ENCODE data around the gene LIAS. TPM values are rescaled to one million over a fixed set of nuclear protein-coding genes. Genes with fewer than 3 reads are reported as not detected.

The LIAS gene
- total and polyA plus RNA-seq, 10 of the 15 experiments (the other 5 are each of a cell fraction or from before 2014, with no cell fraction given): 17.9 to 32.3 (median 26.4) TPM

DNA sequence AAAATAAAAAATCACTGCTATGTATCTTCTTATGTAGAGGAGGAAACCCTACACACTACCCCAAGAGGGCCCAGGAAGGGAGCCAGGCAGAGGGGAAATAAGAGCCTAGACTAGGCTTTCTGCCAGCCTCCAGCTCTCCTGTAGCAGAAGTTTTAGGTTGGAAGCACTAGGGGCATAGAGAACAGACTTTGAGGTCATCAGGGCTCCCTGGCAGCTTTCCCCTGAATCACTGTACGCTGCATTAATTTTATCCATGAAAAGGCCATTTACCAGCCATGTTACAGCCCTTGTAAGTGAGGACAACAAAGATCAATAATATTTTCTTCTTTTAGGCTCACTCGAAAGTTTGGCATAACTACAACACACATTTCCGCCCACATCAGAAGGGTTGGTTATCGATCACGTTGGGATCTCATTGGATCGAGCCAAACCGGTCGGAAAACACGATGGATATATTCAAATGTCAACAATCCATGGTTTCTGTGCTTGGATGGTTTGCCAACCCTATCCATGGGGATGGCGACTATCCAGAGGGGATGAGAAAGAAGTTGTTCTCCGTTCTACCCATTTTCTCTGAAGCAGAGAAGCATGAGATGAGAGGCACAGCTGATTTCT lies 24.9 kb upstream of the LIAS start:
- WGBS (ENCODE audit: insufficient coverage, insufficient replicate concordance, low lambda C conversion rate, missing lambda C conversion rate): 70% methylated on average over 11 of the region's 11 CpGs
- SMC1A ChIA-PET (ENCODE audit: uncharacterized antibody, unreplicated experiment): interaction anchor here (0.5 to 0.7 kb wide), 2 partner anchors 11 to 69 kb away, joined by 3 to 4 read pairs; no protein-coding TSS in a partner anchor

More for the DNA sequence above, 24.9 kb upstream of the LIAS start:
- no TSS peak for BruUV-seq (replicated peaks)
- Histone ChIP-seq H3K4me1 (ENCODE audit: control insufficient read depth, insufficient read depth, low read length) (no peaks in the 10 kb centered on the region), H4K20me1 (ENCODE audit: control insufficient read depth, insufficient read depth) (no peaks in the 10 kb centered on the region), H3K27me3 (replicated peaks in 1 of 2; ENCODE audit: control insufficient read depth in 2 of 2, insufficient read depth in 2 of 2, low read length in 1 of 2) (no peaks in the 10 kb centered on the region; a peak in 1 of 4 replicates), H2AFZ (ENCODE audit: control insufficient read depth, low read depth, low read length) (no peak overlapping the region), H3K4me2 (ENCODE audit: control insufficient read depth, insufficient read depth) (no peak overlapping the region), H3K4me3 (no peak overlapping the region), H3K9me3 (replicated peaks; ENCODE audit: control insufficient read depth, insufficient read depth, low read length) (no peaks in the 10 kb centered on the region), H3K27ac (ENCODE audit: control insufficient read depth, insufficient read depth) (no peak overlapping the region), H3K36me3 (ENCODE audit: control insufficient read depth in 2 of 2, insufficient read depth in 2 of 2, low read length in 1 of 2) (no peaks in the 10 kb centered on the region), H3K9ac (ENCODE audit: control insufficient read depth, insufficient read depth, low read length) (no peak overlapping the region), H3K79me2 (ENCODE audit: control insufficient read depth, insufficient read depth, low read length) (no peaks in the 10 kb centered on the region)
- CTCF ChIA-PET: no interaction called here
- no peak for DNase-seq (ENCODE audit: low read depth, low spot score)
- in situ Hi-C loops (cut with MboI): loop anchor here (25.0 kb wide), 1 partner anchor 522 kb away; no protein-coding TSS in a partner anchor
- RAD21 ChIA-PET (ENCODE audit: unreplicated experiment): no interaction called here
- TF ChIP-seq CBFB (IDR thresholded peaks at IDR 0.05; ENCODE audit: low read depth) (no peak), FOS (IDR thresholded peaks at IDR 0.05; ENCODE audit: borderline replicate concordance, extremely low read depth, insufficient read length) (no peak), BMI1 (IDR thresholded peaks at IDR 0.05; ENCODE audit: borderline replicate concordance) (no peak), MEF2A (IDR thresholded peaks at IDR 0.05; ENCODE audit: insufficient read depth, low read depth, low read length) (no peak), MEF2B (IDR thresholded peaks at IDR 0.05; ENCODE audit: partially characterized antibody, poor library complexity, severe bottlenecking) (no peak), RELA (IDR thresholded peaks at IDR 0.05; ENCODE audit: borderline replicate concordance, partially characterized antibody) (no peak), EZH2 (IDR thresholded peaks at IDR 0.05; ENCODE audit: borderline replicate concordance, control insufficient read depth, low read depth, low read length) (no peak)
- TF ChIP-seq, protein P1, sequence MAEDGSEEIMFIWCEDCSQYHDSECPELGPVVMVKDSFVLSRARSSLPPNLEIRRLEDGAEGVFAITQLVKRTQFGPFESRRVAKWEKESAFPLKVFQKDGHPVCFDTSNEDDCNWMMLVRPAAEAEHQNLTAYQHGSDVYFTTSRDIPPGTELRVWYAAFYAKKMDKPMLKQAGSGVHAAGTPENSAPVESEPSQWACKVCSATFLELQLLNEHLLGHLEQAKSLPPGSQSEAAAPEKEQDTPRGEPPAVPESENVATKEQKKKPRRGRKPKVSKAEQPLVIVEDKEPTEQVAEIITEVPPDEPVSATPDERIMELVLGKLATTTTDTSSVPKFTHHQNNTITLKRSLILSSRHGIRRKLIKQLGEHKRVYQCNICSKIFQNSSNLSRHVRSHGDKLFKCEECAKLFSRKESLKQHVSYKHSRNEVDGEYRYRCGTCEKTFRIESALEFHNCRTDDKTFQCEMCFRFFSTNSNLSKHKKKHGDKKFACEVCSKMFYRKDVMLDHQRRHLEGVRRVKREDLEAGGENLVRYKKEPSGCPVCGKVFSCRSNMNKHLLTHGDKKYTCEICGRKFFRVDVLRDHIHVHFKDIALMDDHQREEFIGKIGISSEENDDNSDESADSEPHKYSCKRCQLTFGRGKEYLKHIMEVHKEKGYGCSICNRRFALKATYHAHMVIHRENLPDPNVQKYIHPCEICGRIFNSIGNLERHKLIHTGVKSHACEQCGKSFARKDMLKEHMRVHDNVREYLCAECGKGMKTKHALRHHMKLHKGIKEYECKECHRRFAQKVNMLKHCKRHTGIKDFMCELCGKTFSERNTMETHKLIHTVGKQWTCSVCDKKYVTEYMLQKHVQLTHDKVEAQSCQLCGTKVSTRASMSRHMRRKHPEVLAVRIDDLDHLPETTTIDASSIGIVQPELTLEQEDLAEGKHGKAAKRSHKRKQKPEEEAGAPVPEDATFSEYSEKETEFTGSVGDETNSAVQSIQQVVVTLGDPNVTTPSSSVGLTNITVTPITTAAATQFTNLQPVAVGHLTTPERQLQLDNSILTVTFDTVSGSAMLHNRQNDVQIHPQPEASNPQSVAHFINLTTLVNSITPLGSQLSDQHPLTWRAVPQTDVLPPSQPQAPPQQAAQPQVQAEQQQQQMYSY (CRISPR knock-in tag; IDR thresholded peaks at IDR 0.05): no peak
- TF ChIP-seq, protein P2, sequence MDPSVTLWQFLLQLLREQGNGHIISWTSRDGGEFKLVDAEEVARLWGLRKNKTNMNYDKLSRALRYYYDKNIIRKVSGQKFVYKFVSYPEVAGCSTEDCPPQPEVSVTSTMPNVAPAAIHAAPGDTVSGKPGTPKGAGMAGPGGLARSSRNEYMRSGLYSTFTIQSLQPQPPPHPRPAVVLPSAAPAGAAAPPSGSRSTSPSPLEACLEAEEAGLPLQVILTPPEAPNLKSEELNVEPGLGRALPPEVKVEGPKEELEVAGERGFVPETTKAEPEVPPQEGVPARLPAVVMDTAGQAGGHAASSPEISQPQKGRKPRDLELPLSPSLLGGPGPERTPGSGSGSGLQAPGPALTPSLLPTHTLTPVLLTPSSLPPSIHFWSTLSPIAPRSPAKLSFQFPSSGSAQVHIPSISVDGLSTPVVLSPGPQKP (IDR thresholded peaks at IDR 0.05; ENCODE audit: low read depth, low read length): no peak
- POLR2A ChIA-PET: no interaction called here
- no peak for FAIRE-seq
- no peak for ATAC-seq
- intact Hi-C loops (cut with micrococcal nuclease; ENCODE audit: unreplicated experiment): loop anchor here (10.0 kb wide), 1 partner anchor 299 kb away; no protein-coding TSS in a partner anchor

Data from GM12878 (cell line).